IPS-11a (cell line): ENCODE measurements around the gene ALOXE3.
A peak's percentile ranks its signal among the peaks of the same experiment; 100 is the strongest.
"Not testable (repeated sequence)": the region's sequence is repeated elsewhere in the genome, so short reads cannot be mapped to it uniquely, and the experiment has no call there.

Experiments
- H3K4me3 ChIP-seq: one replicate; pipeline ENCODE4 v1.5.1; 2013; ENCODE audit warnings: low read depth, low read length, control low read depth

ALOXE3 gene

DNA sequence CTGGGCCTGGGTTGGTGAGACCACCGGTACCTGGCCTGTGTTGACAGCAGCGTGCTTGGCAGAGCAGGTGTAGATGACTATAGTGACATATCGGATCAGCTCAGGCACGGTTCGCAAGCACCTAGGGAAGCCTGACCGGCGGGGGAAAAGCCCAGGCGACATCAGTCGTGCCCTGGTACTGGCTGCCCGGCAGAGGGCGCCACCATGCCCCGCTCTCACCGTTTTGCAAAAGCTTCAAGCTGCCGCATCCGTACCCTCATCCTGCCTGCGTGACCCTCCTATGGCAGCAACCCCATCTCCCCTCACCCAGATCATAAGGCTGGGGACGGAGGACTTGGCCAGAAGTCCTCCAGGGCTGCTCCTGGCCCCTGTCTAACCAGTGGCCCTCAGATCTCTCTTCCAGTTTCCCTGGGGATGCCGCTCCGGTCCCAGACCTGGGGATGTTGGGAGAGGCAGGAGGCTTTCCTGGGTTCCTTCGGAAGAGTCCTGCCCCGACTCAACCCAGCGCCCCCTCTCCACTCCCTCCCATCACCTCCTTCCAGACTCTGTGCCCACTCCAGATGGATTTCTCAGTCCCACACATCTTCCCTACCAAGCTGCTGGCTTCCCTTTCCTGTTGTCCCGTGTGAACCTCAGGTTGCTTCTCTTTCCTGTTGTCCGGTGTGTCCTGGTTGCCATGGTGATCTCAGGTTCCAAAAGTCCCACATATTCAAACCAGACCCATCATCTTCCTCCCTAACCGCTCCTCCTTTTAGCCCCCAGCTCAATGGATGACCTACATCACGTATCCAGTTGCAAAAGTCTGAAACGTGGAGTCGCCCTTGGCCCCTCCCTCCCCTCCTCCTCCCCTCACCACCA, 44.5 kb downstream of the ALOXE3 start:
- H3K4me3 ChIP-seq, result peak overlapping the region; percentile 14

DNA sequence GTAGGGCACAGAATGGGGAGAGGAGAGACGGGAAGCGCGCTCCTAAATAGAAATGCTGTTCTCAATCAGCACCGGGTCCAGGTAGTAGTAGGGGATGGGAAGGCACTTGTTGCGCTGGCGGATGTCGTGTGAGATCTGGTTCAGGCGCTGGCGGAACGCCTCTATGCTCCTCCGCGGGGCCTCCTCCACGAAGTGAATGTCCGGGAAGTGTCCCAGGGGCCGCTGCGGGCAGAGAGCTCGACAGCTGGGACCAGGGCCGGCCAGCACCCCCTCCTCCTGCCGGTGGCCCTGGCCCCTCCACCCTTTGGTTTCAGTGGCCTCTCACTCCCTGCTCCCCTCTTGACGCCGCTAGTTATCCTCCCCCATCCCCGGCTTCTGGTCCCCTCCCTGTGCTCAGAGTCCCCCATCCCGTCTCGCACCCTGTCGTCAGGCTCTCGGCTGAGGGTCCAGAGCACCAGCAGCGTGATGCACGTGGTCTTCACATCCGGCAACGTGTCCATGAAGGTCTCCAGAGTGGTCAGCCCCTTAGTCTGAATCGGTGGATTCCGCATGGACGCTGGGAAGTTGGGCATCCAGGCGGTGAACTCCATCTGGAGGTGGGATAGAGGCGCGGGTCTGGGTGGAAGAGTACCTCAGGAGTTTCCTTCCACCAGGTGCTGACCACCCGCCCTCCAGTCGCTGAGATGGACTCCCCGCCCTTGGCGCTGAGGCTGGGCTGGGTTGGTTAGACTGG, 45.4 kb downstream of the ALOXE3 start:
- H3K4me3 ChIP-seq, result peak overlapping the region; percentile 4

DNA sequence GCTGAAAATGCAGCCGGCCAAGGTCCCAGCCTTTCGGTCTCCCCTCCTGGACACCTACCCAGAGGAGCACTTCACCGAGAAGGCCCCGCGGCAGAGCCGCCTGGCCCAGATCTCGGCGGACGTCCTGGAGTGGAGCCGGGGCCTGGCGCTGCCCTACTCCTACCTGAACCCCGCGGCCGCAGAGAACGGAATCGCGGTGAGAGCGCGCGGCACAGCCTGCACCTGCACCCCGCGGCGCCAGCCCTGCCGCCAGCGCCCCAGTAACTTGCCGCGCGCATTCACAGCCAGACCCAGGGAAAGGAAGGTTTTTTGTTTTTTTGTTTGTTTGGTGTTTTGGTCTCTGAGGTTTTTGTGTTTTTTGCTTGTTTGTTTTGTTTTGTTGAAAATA, 46.0 kb downstream of the ALOXE3 start:
- peak overlapping the region; percentile 8 for H3K4me3 ChIP-seq

DNA sequence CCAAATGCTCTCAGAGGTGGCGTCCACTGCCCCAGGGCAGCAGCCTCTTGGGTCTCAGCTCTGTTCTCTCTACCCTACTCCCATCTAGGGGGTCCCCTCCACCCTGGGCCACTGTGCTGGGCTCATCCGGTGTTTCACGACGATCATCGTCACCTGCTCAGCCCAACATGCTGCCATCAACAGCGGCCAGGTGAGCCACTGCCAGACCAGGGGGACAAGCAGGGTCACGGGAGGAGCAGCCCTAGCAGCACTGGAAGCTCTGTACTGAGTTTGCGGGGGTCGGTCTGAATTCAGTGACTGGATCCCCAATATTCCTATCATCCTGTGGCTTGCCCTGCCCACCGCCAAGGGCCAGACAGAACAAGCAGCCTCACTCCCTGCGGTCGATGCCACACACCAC, 46.8 kb downstream of the ALOXE3 start:
- H3K4me3 ChIP-seq, result no peak overlapping the region

DNA sequence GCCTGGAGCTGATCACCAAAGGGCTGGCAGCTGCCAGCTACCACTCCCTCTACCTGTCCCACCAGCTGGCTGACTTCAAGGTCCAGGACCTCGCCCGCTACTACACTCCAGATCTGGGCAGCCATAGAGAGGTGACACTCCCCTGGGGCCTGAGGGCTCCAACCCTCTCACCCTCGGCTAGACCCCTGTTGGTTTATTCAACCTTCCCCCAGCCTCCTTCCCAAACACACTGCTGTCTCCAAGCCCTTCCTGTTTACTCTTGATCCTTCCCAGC, 48.8 kb downstream of the ALOXE3 start:
- no peak overlapping the region for H3K4me3 ChIP-seq

DNA sequence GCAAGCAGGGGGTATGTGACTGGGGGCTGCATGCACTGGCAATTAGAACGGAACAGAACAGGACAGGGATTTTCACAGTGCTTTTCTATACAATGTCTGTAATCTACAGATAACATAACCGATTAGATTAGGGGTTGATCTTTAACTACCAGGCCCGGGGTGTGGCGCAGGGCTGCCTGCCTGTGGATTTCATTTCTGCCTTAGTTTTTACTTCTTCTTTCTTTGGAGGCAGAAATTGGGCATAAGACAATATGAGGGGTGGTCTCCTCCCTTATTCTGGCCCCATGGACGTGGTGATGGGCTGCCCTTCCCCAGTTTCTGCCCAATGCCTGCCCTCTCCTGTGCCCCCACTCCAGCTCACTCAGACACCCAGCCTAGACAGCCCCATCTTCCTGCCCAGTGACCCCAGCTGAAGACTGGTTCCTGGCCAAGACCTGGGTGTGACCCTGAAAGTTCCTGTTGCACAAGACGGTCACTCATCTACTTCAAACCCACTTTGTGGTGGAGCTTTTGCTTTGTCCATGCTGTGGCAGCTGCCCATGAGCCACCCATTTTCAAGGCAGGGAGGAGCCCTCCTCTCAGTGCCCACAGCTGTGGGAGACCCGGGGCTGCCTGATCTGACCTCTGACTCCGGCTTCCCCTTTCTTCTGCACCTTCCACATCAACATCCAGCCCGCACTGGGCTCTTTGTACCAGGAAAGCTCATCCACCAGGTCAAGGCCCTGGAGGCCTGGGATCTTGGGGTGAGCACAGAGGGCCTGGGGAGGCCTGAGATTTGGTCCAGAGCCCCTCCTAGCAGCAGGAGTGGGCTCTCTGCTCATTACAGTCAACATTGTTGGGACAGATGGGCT, 49.4 kb downstream of the ALOXE3 start:
- no peak overlapping the region for H3K4me3 ChIP-seq

DNA sequence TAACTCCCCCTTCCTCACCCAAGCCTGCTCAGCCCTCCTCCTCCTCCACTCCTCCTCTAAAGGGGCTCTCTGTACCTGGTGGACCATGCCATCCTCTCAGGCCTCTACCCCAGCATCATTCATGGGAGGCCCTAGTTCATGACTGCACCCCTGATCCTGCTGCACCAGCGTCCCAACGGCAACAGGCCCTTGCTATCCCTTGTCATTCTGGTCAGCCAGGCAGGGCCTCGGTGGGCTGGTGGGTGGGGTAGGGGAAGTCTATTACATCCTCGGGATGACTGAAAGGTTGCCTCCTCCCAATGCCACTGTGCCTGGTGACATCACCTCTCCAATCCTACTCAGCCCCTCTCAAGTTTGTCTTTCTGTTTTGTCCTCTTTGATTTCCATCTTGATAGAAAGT, 50.5 kb downstream of the ALOXE3 start:
- no peak overlapping the region for H3K4me3 ChIP-seq

DNA sequence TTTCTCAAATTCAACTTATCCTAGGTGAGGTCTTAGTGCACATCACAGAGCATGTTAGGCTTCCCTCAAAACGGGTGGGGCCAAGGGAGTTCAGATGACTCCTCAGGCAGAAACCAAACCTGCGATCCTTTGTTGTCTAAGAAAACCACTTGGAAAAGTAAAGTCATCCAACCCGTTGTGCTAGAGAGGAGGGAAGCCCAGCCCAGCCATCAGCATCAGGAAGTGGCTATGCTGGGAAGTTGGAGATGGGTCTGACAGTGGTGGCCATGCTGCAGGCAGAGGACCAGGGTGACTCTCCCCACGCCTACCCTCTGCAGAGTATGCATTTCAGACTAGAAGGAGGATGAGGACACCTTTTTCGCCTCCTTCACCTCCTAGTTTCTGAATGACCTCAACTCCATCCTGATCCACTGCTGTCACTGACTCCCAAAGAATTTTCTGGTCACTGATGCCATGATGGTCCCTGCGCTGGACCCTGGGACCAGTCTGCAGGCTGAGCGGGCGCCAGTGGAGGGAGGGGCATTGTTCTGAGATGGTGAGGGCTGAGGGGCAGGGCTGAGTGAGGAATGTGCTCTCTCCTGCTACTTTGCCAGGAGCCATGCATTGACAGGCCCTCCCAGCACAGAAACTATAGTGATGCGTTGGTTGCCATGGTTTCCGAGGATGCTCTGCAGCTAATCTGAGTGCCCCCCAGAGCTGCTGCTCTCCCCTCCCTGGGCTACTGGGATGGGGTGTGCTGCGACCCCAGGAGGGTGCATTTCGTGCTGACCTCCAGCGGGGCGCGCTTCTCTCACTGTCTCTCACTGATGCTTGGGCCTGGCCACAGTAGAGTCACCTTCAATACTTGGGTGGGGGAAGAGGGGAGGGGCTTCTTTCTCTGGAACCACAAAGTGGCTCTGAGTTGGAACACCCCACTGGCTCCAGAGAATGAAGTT, 51.2 kb downstream of the ALOXE3 start:
- H3K4me3 ChIP-seq, result no peak overlapping the region

DNA sequence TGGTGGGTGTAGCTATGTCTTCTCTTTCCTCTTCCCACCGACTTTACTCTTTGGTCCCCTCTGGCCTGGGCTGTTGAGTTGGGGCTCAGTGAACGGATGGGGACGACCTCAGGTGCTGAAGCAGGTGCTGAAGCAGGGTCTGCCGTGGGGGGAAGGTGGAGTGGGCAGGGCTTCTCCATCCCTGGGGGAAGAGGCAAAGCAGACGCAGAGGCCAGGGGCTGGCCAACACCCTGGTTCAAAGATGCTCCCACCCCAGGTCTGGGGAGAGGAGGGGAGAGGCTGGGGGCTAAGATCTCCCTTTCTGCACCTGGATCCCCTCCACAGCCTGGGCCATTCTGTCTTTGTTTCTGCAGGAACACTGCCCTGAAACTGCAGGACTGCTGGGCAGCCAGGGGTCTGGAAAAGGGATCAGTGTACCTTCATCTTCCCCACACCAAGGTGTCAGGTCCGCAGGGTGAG, 53.7 kb downstream of the ALOXE3 start:
- H3K4me3 ChIP-seq, result no peak overlapping the region

DNA sequence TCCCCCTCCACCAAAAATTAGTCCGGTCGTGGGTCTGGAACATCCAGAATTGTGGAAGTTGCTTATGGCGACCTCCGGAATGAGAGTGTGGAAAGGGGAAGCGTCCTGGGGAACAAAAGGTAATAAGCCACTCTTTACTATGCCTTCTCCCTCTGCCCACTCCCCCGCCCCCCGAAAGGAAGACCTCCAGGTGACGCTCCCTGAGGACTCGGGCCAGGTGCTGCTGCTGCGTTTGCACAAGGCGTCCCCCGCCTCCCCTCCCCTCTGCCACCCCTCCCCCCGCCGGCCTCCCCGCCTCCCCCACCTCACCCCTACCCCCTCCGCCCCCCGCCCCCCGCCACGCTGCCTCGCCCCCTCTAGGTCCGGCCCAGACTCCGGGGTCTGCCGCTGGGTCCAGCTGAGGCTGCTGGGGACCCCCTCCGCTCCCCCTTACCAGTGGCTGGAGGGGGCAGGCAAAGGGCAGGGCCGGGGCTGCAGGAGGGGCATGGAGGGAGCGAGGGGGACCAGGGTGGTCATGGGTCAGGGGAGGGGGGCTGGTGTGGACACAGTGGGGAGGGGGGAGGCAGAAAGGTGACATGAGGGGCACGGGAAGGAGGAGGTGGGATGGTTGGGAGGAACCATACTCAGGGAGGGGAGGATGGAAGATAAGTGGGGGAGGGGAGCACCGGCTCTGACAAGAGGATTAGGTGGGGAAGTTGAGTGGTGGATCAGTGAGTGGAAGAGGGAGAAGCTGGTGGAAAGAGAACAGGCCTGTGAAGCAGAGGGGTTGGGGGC, 54.4 kb downstream of the ALOXE3 start:
- H3K4me3 ChIP-seq, result no peak overlapping the region

DNA sequence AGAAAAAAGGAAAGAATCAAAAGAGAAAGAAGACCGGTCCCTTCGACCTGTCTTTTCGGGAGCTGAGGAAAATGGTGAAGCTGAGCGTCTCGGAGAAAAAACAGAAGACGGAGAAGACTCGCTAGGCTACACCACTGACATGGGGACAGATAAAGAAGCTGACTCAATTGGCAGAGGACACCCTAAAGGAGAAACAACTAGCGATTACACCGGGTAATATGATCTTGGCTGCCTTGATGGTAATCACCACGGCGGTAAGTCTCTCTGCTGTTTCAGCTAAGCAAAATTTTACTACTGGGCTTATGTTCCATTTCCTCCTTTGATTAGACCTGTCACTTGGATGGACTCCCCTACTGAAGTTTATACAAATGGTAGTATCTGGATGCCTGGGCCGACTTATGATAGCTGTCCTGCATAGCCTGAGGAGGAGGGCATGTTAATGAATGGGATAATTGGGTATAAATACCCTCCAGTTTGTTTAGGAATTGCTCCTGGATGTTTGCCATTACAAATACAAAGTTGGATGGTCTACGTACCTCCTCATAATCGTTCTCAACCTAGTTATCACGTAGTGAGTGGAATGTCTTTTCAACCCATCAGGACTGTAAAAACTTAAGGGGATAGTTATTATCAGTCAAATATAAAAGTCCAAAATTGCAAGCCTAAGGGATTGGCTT, 55.4 kb downstream of the ALOXE3 start:
- no peak overlapping the region for H3K4me3 ChIP-seq

DNA sequence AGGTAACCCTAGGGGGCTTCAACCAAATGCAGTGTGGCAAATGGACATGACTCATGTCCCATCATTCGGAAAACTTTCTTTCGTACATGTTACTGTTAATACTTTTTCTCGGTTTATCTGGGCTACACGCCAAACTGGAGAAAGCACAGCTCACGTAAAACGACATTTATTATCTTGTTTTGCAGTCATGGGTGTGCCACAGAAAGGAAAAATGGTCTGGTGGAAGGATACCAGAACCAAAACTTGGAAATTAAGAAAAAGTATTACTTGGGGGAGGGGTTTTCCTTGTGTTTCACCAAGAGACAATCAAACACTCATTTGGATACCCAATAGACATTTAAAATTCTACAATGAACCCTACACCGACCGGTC, 55.9 kb downstream of the ALOXE3 start:
- no peak overlapping the region for H3K4me3 ChIP-seq

DNA sequence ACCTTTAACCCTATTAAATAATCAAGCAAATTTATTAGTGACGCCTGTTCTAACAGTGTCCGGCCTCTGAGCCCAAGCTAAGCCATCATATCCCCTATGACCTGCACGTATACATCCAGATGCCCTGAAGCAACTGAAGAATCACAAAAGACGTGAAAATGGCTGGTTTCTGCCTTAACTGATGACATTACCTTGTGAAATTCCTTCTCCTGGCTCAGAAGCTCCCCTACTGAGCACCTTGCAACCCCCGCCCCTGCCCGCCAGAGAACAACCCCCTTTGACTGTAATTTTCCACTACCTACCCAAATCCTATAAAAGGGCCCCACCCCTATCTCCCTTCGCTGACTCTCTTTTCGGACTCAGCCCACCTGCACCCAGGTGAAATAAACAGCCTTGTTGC, 56.5 kb downstream of the ALOXE3 start:
- H3K4me3 ChIP-seq, result not testable (repeated sequence)

DNA sequence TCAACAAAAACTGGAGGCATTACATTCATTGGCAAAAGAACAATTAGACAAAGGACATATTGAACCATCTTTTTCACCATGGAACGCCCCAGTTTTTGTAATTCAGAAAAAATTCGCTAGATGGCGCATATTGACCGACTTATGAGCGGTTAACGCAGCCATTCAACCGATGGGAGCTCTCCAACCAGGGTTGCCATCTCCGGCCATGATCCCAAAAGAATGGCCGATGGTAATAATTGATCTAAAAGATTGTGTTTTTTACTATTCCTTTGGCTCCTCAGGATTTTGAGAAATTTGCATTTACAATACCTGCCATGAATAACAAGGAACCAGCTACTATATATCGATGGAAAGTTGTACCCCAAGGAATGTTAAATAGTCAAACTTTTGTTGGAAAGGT, 58.0 kb downstream of the ALOXE3 start:
- no peak overlapping the region for H3K4me3 ChIP-seq

DNA sequence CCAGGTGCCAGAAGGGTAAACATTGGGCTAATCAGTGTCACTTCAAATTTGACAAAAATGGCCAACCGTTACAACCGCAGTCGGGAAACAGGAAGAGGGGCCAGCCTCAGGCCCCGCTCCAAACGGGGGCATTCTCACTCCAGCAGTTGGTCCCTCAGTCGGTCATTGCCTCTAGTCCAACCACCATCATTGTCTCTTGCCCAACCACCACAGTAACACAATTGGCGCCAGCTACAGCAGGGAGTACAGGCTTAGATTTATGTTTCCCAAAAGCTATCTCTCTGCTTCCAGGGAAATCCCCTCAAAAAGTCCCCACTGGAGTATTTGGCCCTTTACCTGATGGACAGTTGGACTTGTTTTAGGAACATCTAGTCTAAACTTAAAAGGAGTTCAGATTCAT, 59.2 kb downstream of the ALOXE3 start:
- no peak overlapping the region for H3K4me3 ChIP-seq

DNA sequence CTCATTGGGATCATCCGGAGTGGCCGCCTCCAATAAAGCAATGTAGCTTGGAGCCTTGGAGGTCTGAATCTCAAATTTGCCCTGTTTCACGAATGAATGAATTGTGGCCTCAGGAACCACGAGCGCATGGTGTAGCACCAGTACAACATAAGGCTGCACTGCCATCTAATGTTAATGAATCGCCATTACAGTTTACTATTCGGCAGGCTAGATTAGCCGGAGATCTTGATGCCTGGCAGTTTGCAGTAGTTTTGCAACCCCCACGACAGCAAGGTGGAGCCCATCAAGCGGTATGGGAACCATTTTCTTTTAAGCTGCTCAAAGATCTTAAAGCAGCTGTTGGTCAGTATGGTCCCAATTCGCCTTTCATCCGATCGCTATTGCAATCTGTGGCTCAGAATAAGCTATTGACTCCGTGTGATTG, 60.6 kb downstream of the ALOXE3 start:
- H3K4me3 ChIP-seq, result no peak overlapping the region

DNA sequence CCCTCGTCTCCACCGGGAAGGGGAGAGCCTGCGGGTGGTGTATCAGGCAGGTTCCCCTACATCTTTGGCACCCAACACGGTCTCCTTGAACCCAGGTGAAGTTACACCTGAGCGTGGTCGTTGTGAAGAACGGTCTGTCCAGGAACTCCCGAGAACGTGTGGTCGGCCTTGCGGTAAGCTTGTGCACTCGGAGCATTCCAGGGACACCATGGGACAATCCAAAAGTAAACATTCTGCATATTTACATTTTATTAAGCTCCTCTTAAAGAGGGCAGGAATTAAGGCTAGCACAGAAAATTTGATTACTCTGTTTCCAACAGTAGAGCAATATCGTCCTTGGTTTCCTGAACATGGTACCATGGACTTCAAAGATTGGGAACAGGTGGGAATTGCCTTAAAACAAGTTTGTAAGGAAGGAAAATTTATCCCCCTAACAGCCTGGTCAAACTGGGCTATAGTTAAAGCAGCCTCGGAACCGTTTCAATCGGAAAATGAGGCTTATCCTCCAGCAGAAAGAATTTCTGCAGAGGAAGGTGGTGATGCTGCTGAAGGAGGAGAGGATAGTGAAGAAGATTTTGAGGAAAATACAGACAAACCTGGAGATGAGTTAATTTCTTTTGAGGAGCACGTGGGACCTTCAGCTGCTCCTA, 61.2 kb downstream of the ALOXE3 start:
- no peak overlapping the region for H3K4me3 ChIP-seq

DNA sequence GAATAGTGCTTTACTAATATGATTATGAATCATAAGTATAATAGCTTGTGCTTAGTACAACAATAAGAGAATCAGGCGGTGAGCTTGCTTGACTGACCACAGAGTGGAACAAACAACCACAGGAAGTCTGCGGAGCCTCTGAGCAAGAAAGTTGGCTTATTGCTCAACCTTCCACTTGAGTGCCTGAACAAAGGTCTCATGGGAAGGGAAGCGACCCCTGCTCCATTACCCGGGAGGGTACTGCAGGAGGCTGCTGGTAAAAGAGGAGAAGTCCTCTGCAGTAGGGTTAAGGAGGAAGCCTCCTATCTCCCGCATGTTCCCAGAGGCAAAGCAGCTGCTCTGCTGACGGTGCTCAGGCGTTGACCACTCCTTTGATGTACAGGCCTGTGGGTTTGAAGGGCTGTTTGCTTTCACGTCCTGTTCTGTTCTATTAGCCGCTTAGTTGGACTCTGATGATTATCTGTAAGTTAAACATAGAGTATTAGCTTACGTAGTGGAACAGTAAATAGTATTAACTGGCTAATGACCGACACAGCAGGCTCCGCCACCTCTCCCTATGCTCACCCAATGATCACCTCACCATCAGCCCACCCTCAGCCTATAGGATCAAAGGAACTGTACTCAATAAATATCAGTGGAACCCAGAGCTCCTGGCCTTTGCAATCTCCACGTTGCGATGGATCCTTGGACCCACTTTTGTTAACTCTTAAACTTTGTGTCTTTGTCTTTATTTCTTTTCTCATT, 61.9 kb downstream of the ALOXE3 start:
- H3K4me3 ChIP-seq, result no peak overlapping the region
